ENCODE data around the gene GGA2. TPM values are rescaled to one million over a fixed set of nuclear protein-coding genes. Genes with fewer than 3 reads are reported as not detected.
A peak's percentile ranks its signal among the peaks of the same experiment; 100 is the strongest.
"Not testable (repeated sequence)": the region's sequence is repeated elsewhere in the genome, so short reads cannot be mapped to it uniquely, and the experiment has no call there.

The GGA2 gene
- total RNA-seq, 4 donors from 2014 or later, result 13.8 to 254 (median 54.7) TPM

DNA sequence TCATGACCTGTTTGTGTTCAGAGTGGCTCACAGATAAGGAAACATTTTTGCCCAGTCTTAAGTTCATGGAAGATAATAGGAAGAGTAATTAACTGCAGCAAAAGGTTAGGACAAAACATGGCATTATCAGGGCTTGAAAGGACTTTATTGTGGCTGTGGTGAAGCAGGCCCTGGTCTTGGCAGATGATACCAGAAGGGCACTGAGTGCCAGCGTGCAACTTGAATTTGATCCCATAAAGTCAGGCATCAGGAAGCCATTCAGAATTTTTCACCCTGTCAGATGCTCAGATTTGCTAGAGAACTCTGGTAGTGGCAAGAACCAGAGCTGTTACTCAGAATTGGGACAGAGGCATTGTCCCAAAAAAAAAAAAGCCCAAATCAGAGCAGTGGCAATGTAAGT, 46.1 kb downstream of the GGA2 start:
- no peak for TF ChIP-seq POLR2A (IDR thresholded peaks at IDR 0.05)
- TF ChIP-seq, protein P1, sequence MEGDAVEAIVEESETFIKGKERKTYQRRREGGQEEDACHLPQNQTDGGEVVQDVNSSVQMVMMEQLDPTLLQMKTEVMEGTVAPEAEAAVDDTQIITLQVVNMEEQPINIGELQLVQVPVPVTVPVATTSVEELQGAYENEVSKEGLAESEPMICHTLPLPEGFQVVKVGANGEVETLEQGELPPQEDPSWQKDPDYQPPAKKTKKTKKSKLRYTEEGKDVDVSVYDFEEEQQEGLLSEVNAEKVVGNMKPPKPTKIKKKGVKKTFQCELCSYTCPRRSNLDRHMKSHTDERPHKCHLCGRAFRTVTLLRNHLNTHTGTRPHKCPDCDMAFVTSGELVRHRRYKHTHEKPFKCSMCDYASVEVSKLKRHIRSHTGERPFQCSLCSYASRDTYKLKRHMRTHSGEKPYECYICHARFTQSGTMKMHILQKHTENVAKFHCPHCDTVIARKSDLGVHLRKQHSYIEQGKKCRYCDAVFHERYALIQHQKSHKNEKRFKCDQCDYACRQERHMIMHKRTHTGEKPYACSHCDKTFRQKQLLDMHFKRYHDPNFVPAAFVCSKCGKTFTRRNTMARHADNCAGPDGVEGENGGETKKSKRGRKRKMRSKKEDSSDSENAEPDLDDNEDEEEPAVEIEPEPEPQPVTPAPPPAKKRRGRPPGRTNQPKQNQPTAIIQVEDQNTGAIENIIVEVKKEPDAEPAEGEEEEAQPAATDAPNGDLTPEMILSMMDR (IDR thresholded peaks at IDR 0.05), result no peak
- Histone ChIP-seq H3K9me3 (no peaks in the 10 kb centered on the region), H3K27me3 (no peaks in the 10 kb centered on the region), H3K27ac (no peak overlapping the region), H3K4me3 (no peak overlapping the region), H3K4me1 (peaks cover 0 to 10% (median 0%) of the 10 kb centered on the region in 4 donors), H3K36me3 (peaks cover 0 to 36% (median 0%) of the 10 kb centered on the region in 3 donors)
- no peak for DNase-seq

DNA sequence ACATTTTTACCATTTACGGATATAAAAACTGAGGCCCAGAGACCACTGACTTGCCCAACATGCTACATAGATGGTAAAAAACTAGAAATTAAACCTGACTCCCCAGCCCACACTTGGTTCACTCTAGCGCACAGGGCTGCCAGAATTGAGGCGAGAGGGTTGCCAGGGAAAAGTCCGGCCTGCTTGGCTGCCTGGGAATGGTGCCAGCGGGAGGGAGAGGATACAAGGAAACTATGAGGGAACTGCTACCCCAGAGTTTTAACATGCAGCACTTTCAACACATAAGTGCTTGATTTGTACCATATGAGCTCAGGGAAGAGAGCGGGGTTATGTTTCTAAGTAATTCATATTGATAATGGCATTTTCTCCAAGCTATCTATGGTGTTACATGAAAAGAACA, 47.3 kb downstream of the GGA2 start:
- not testable (repeated sequence) for H3K27ac ChIP-seq, H3K27me3 ChIP-seq, H3K4me3 ChIP-seq, H3K9me3 ChIP-seq
- peak; percentile 34 to 74 (median 71) for DNase-seq
- peaks cover 0 to 10% (median 0%) of the 10 kb centered on the region in 4 donors for H3K4me1 ChIP-seq
- H3K36me3 ChIP-seq, result peaks cover 0 to 24% (median 0%) of the 10 kb centered on the region in 3 donors

DNA sequence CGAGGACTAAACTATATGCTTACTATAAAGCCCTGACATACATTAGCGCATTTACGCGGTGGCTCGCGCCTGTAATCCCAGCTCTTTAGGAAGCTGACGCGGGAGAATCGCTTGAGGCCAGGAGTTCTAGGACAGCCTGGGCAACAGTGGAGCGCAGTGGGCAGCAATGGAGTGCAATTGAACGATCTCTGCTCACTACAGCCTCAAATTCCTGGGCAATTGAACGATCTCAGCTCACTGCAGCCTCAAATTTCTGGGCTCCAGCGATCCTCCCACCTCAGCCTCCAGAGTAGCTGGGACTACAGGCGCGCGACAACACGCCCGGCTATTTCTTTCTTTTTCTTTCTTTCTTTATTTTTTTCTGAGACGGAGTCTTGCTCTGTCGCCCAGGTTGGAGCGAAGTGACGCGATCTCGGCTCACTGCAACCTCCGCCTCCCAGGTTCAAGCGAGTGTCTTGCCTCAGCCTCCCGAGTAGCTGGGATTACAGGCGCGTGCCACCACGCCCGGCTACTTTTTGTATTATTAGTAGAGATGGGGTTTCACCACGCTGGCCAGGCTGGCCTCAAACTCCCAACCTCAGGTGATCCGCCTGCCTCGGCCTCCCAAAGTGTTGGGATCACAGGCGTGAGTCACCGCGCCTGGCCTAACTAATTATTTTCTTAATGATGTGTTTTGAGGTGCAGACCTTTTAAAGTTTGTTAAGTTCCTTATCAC, 56.8 kb downstream of the GGA2 start:
- Histone ChIP-seq H3K27me3 (no peaks in the 10 kb centered on the region), H3K4me3 (peak overlapping the region; percentile 73 to 95 (median 92)), H3K27ac (peak overlapping the region in 1 of 4 donors; percentile 84), H3K4me1 (peaks cover 0 to 45% (median 3%) of the 10 kb centered on the region in 4 donors), H3K36me3 (no peaks in the 10 kb centered on the region), H3K9me3 (no peaks in the 10 kb centered on the region)
- TF ChIP-seq, protein P1 (IDR thresholded peaks at IDR 0.05), result no peak
- no peak for TF ChIP-seq POLR2A (IDR thresholded peaks at IDR 0.05)
- DNase-seq, result no peak

DNA sequence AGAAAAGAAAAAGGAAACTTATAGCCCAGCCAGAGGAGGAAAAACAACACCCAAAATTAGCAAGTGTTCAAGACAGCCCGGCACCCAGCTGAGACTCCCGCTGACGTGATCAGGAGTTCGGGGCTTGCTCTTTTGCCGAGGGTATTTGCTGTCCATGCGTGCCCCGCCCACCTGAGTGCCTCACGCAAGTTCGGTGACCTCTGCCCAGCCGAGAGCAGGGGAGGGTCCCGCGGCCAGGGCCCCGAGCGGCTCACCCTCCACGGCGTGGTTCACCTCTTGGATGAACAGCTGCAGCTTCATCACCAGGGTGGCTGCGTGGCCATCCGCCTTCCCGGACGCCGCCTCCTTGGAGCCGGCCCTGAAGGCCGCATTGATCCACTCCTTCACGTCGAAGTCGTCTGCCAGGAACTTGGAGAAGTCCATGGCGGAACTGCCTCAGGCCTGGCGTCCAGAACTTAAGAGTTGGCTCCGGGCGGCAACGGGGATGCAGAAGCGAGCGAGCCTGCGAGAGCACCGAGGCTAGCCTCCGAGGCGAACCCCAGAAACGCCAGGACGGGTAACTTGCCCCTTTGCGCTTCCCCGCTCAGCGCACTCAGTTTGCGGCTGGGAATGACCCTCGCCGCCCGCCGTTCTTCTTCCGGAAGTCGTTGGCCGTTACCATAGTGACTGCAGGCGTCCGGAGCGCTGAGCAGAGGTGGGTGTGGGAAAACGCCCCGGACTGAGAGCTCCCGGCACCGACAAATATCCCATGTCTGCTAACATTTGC, 57.5 kb downstream of the GGA2 start, which contains the start of gene COG7:
TSS of gene COG7 (minus strand) at position 618 of the 766 bp plus-strand sequence. CDS start at position 423, 195 bp downstream.
- peak within 1 kb of the TSS; percentile 56 to 86 (median 83) for H3K27ac ChIP-seq
- H3K4me1 ChIP-seq, result peaks cover 0 to 49% (median 3%) of the 10 kb centered on the region in 4 donors
- H3K36me3 ChIP-seq, result no peaks in the 10 kb centered on the region
- H3K27me3 ChIP-seq, result no peaks in the 10 kb centered on the region
- no peak for TF ChIP-seq POLR2A (IDR thresholded peaks at IDR 0.05)
- TF ChIP-seq, protein P1 (IDR thresholded peaks at IDR 0.05), result no peak
- H3K9me3 ChIP-seq, result no peaks in the 10 kb centered on the region
- peak; percentile 74 to 93 (median 92) for DNase-seq
- peak within 1 kb of the TSS; percentile 73 to 95 (median 92) for H3K4me3 ChIP-seq

DNA sequence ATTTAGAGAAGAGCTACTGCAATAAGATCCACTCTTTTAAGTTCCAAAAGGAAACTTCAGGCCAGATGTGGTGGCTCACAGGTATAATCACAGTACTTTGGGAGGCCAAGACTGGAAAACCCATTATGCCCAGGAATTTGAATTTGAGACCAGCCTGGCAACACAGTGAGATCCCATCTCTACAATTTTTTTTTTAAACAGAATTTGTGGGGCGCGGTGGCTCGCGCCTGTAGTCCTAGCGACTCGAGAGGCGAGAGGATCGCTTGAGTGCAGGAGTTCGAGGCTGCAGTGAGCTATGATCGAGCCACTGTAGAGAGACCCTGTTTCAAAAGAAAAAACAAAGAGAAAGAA, 58.1 kb downstream of the GGA2 start:
- H3K27me3 ChIP-seq, result no peaks in the 10 kb centered on the region
- TF ChIP-seq, protein P1 (IDR thresholded peaks at IDR 0.05), result no peak
- TF ChIP-seq POLR2A (IDR thresholded peaks at IDR 0.05), result no peak
- peak overlapping the region; percentile 73 to 95 (median 92) for H3K4me3 ChIP-seq
- peak overlapping the region in 3 of 4 donors; percentile 56 to 84 (median 82) for H3K27ac ChIP-seq
- no peaks in the 10 kb centered on the region for H3K36me3 ChIP-seq
- H3K9me3 ChIP-seq, result no peaks in the 10 kb centered on the region
- H3K4me1 ChIP-seq, result peaks cover 0 to 49% (median 3%) of the 10 kb centered on the region in 4 donors
- no peak for DNase-seq

DNA sequence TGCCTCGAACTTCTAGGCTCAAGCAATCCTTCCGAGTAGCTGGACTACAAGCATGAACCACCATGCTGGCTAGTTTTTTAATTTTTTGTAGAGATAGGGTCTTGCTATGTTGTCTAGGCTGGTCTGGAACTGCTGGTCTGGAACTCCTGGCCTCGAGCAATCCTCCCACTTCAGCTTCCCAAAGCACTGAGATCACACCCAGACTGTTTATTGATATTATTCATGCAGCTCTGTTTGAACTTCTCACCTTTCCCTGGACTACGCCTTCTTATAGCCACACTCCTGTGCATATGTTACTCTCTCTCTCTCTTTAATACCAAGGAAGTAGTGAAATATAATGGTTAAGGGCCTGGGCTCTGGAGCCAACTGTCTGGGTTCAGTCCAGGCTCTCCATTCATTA, 61.9 kb downstream of the GGA2 start:
- TF ChIP-seq POLR2A (IDR thresholded peaks at IDR 0.05), result no peak
- TF ChIP-seq, protein P1 (IDR thresholded peaks at IDR 0.05), result no peak
- Histone ChIP-seq H3K4me1 (peaks cover 0 to 38% (median 2%) of the 10 kb centered on the region in 4 donors), H3K36me3 (peaks cover 0 to 22% (median 0%) of the 10 kb centered on the region in 3 donors), H3K4me3 (no peak overlapping the region), H3K9me3 (no peaks in the 10 kb centered on the region), H3K27ac (peak overlapping the region in 1 of 4 donors; percentile 17), H3K27me3 (no peaks in the 10 kb centered on the region)
- no peak for DNase-seq

DNA sequence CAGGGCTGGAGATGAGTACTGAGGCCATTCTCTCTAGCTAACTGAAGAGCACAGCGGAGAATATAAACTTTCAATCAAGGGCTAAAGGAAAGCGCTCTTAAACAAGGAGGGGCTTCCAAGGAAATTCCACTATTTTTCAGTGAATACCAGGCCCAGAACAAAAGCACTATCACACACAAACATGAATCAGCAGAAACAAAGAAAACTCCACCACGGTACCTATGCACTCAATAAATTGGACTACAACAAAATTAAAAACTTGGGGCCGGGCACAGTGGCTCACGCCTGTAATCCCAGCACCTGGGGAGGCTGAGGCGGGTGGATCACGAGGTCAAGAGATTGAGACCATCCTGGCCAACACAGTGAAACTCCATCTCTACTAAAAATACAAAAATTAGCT, 72.8 kb downstream of the GGA2 start:
- peaks cover 0 to 70% (median 0%) of the 10 kb centered on the region in 3 donors for H3K36me3 ChIP-seq
- H3K4me1 ChIP-seq, H3K27ac ChIP-seq, H3K9me3 ChIP-seq, H3K4me3 ChIP-seq, DNase-seq, H3K27me3 ChIP-seq: not testable (repeated sequence)
